Measurements from ENCODE around the gene HSPA4.
"Not testable (repeated sequence)": the region's sequence is repeated elsewhere in the genome, so short reads cannot be mapped to it uniquely, and the experiment has no call there.

The HSPA4 gene

GRCh38 chr5:133129950-133130349 lies 78.1 kb downstream of the HSPA4 start:
- no peak overlapping the region for H3K4me3 ChIP-seq (ENCODE audit: control insufficient read depth, low read depth, low read length)
- TF ChIP-seq CTCF (conservative IDR thresholded peaks at IDR 0.05; ENCODE audit: control insufficient read depth, insufficient read depth, low read depth, low read length) = no peak
- DNase-seq (ENCODE audit: low read depth) = no peak

- TF ChIP-seq CTCF (conservative IDR thresholded peaks at IDR 0.05; ENCODE audit: control insufficient read depth, insufficient read depth, low read depth, low read length) = no peak
- DNase-seq (ENCODE audit: low read depth) = peak; percentile 31
- no peak overlapping the region for H3K4me3 ChIP-seq (ENCODE audit: control insufficient read depth, low read depth, low read length)
Observed at GRCh38 chr5:133130387-133131118, 78.7 kb downstream of the HSPA4 start.

- no peak overlapping the region for H3K4me3 ChIP-seq (ENCODE audit: control insufficient read depth, low read depth, low read length)
- TF ChIP-seq CTCF (conservative IDR thresholded peaks at IDR 0.05; ENCODE audit: control insufficient read depth, insufficient read depth, low read depth, low read length) = no peak
- DNase-seq (ENCODE audit: low read depth) = no peak
Observed at GRCh38 chr5:133132717-133133116, 80.9 kb downstream of the HSPA4 start.

GRCh38 chr5:133133241-133133640 lies 81.4 kb downstream of the HSPA4 start:
- DNase-seq (ENCODE audit: low read depth) = not testable (repeated sequence)

GRCh38 chr5:133136890-133137289 lies 85.1 kb downstream of the HSPA4 start:
- H3K4me3 ChIP-seq (ENCODE audit: control insufficient read depth, low read depth, low read length); DNase-seq (ENCODE audit: low read depth): not testable (repeated sequence)

More at GRCh38 chr5:133133241-133133640, 81.4 kb downstream of the HSPA4 start:
- H3K4me3 ChIP-seq (ENCODE audit: control insufficient read depth, low read depth, low read length) = not testable (repeated sequence)

GRCh38 chr5:133140311-133140710 lies 88.5 kb downstream of the HSPA4 start:
- DNase-seq (ENCODE audit: low read depth) = no peak
- H3K4me3 ChIP-seq (ENCODE audit: control insufficient read depth, low read depth, low read length) = no peak overlapping the region
- no peak for TF ChIP-seq CTCF (conservative IDR thresholded peaks at IDR 0.05; ENCODE audit: control insufficient read depth, insufficient read depth, low read depth, low read length)

GRCh38 chr5:133141746-133142145 lies 89.9 kb downstream of the HSPA4 start:
- no peak for DNase-seq (ENCODE audit: low read depth)
- no peak for TF ChIP-seq CTCF (conservative IDR thresholded peaks at IDR 0.05; ENCODE audit: control insufficient read depth, insufficient read depth, low read depth, low read length)
- no peak overlapping the region for H3K4me3 ChIP-seq (ENCODE audit: control insufficient read depth, low read depth, low read length)

GRCh38 chr5:133142782-133143181 lies 91.0 kb downstream of the HSPA4 start:
- TF ChIP-seq CTCF (conservative IDR thresholded peaks at IDR 0.05; ENCODE audit: control insufficient read depth, insufficient read depth, low read depth, low read length) = no peak
- H3K4me3 ChIP-seq (ENCODE audit: control insufficient read depth, low read depth, low read length) = no peak overlapping the region
- DNase-seq (ENCODE audit: low read depth) = no peak

All from fibroblast of mammary gland (primary cell).